SIG-M5 treated with dmso at 0.1 percent for 504 hours (cell line): ENCODE data around the gene PTGDS.

Experiments used
- DNase-seq: peaks from one replicate; lab custom pipeline; 2025; ENCODE audit not compliant: unreplicated experiment; lab: John Stamatoyannopoulos, UW

The PTGDS gene

GRCh38 chr9:136977223-136977622, at the start of gene PTGDS:
Gene PTGDS, plus strand, starts transcription at chr9:136977504. Its CDS starts 75 bp downstream, at chr9:136977579.
- no peak for DNase-seq

GRCh38 chr9:136928591-136928990, 48.7 kb upstream of the PTGDS start:
- DNase-seq: peak; percentile 50

- no peak for DNase-seq
These were observed 47.3 kb upstream of the PTGDS start for GRCh38 chr9:136930014-136930413.

GRCh38 chr9:136931611-136932130, 45.6 kb upstream of the PTGDS start:
- no peak for DNase-seq

- no peak for DNase-seq
These were observed 43.0 kb upstream of the PTGDS start for GRCh38 chr9:136934277-136934676.

- DNase-seq: peak; percentile 69
These were observed 41.7 kb upstream of the PTGDS start for GRCh38 chr9:136935651-136936050.

- DNase-seq: no peak
These were observed 40.6 kb upstream of the PTGDS start for GRCh38 chr9:136936645-136937170.

- DNase-seq: no peak
These were observed 39.9 kb upstream of the PTGDS start for GRCh38 chr9:136937186-136938001.

GRCh38 chr9:136939431-136939995, 37.8 kb upstream of the PTGDS start:
- no peak for DNase-seq

GRCh38 chr9:136939996-136940525, 37.2 kb upstream of the PTGDS start:
- DNase-seq: no peak

- no peak for DNase-seq
These were observed 36.6 kb upstream of the PTGDS start for GRCh38 chr9:136940526-136941230.

- no peak for DNase-seq
These were observed 35.8 kb upstream of the PTGDS start for GRCh38 chr9:136941231-136942111.

GRCh38 chr9:136942112-136942880, 35.0 kb upstream of the PTGDS start:
- no peak for DNase-seq

- DNase-seq: no peak
These were observed 34.4 kb upstream of the PTGDS start for GRCh38 chr9:136942881-136943230.

- no peak for DNase-seq
These were observed 33.8 kb upstream of the PTGDS start for GRCh38 chr9:136943291-136944211.

GRCh38 chr9:136944212-136944518, 33.1 kb upstream of the PTGDS start:
- DNase-seq: no peak

GRCh38 chr9:136944519-136945332, 32.6 kb upstream of the PTGDS start, which contains the start of the genes C8G and FBXW5:
Gene C8G, plus strand, starts transcription at chr9:136945243. Its CDS starts 78 bp downstream, at chr9:136945321.
Gene FBXW5, minus strand, starts transcription at chr9:136944738. Its CDS starts 655 bp downstream, at chr9:136944083.
- peak; percentile 85 for DNase-seq
